Trophoblast cell (in vitro differentiated cells and primary cell): ENCODE measurements around the gene MICU1.

Experiments
- DNase-seq, 2 donors: peaks; one replicate each; pipeline ENCODE4 v3.0.0-alpha.2; 2016
- H2AFZ ChIP-seq: 2 replicates; pipeline ENCODE4 v1.6.1; 2013; ENCODE audit warnings: low read length, moderate library complexity, mild to moderate bottlenecking; ENCODE audit not compliant: insufficient read depth, poor library complexity
- H2AK5ac ChIP-seq: 2 replicates; pipeline ENCODE4 v1.6.1; 2013; ENCODE audit warnings: mild to moderate bottlenecking, low read length
- H2BK120ac ChIP-seq: 2 replicates; pipeline ENCODE4 v1.6.1; 2013; ENCODE audit warnings: low read length, mild to moderate bottlenecking, moderate library complexity; ENCODE audit not compliant: insufficient read depth, poor library complexity
- H2BK12ac ChIP-seq: 2 replicates; pipeline ENCODE4 v1.6.1; 2013; ENCODE audit warnings: mild to moderate bottlenecking, low read length, moderate library complexity
- H2BK5ac ChIP-seq: 2 replicates; pipeline ENCODE4 v1.6.1; 2013; ENCODE audit warnings: low read length, low read depth, moderate library complexity, mild to moderate bottlenecking; ENCODE audit not compliant: poor library complexity
- H3K14ac ChIP-seq: 2 replicates; pipeline ENCODE4 v1.6.1; 2013; ENCODE audit warnings: mild to moderate bottlenecking, low read length
- H3K18ac ChIP-seq: 2 replicates; pipeline ENCODE4 v1.6.1; 2013; ENCODE audit warnings: mild to moderate bottlenecking, low read length
- H3K23ac ChIP-seq: 2 replicates; pipeline ENCODE4 v1.6.1; 2013; ENCODE audit warnings: low read length
- H3K27ac ChIP-seq: 2 replicates; pipeline ENCODE4 v1.5.1; 2013; ENCODE audit warnings: low read depth, mild to moderate bottlenecking, inconsistent platforms, low read length, moderate library complexity
- H3K27me3 ChIP-seq: 2 replicates; pipeline ENCODE4 v1.6.1; 2013; ENCODE audit warnings: inconsistent platforms, mild to moderate bottlenecking, low read length, moderate library complexity; ENCODE audit not compliant: insufficient read depth
- H3K36me3 ChIP-seq, 2 experiments: 1 replicate in 1 of 2; 2 replicates in 1 of 2; pipeline ENCODE4 v1.6.1; 2013; ENCODE audit warnings: low read length in 2 of 2, mild to moderate bottlenecking in 2 of 2, moderate library complexity in 1 of 2; ENCODE audit not compliant: insufficient read depth in 2 of 2, control insufficient read depth in 1 of 2
- H3K4ac ChIP-seq: 2 replicates; pipeline ENCODE4 v1.6.1; 2013; ENCODE audit warnings: low read depth, mild to moderate bottlenecking, low read length, moderate library complexity
- H3K4me1 ChIP-seq, 2 experiments: 1 replicate in 1 of 2; 2 replicates in 1 of 2; pipeline ENCODE4 v1.6.1; 2013; ENCODE audit warnings: low read length in 2 of 2, mild to moderate bottlenecking in 2 of 2, moderate library complexity in 1 of 2; ENCODE audit not compliant: insufficient read depth in 2 of 2, control insufficient read depth in 1 of 2
- H3K4me2 ChIP-seq: 2 replicates; pipeline ENCODE4 v1.6.1; 2013; ENCODE audit warnings: inconsistent platforms, mild to moderate bottlenecking, low read length, moderate library complexity
- H3K4me3 ChIP-seq: 2 replicates; pipeline ENCODE4 v1.5.1; 2013; ENCODE audit warnings: mild to moderate bottlenecking, low read depth, low read length, inconsistent platforms
- H3K79me1 ChIP-seq: one replicate; pipeline ENCODE4 v1.6.1; 2013; ENCODE audit warnings: low read length
- H3K79me2 ChIP-seq: 2 replicates; pipeline ENCODE4 v1.6.1; 2013; ENCODE audit warnings: low read length, mild to moderate bottlenecking; ENCODE audit not compliant: control insufficient read depth, insufficient read depth, poor library complexity
- H3K9ac ChIP-seq: 2 replicates; pipeline ENCODE4 v1.6.1; 2013; ENCODE audit warnings: mild to moderate bottlenecking, low read length
- H3K9me3 ChIP-seq: 2 replicates; pipeline ENCODE4 v1.6.1; 2013; ENCODE audit warnings: low read depth, mild to moderate bottlenecking, control low read depth, inconsistent platforms, low read length; ENCODE audit not compliant: insufficient read depth
- H4K12ac ChIP-seq: 2 replicates; pipeline ENCODE4 v1.6.1; 2013; ENCODE audit warnings: low read depth, mild to moderate bottlenecking, low read length, moderate library complexity
- H4K8ac ChIP-seq: 2 replicates; pipeline ENCODE4 v1.6.1; 2013; ENCODE audit warnings: low read depth, mild to moderate bottlenecking, low read length, moderate library complexity
- H4K91ac ChIP-seq: one replicate; pipeline ENCODE4 v1.6.1; 2013; ENCODE audit warnings: low read depth, mild to moderate bottlenecking, low read length, moderate library complexity
- WGBS: extraction: QIAGEN DNeasy Blood & Tissue Kit; methylation state at CpG from one replicate; pipeline ENCODE4 v1.1.7; 2013; ENCODE audit warnings: missing lambda C conversion rate; ENCODE audit not compliant: insufficient read length, insufficient coverage; ENCODE audit errors: extremely low coverage; 5-methylcytosine and 5-hydroxymethylcytosine counted together

The MICU1 gene

GRCh38 chr10:72340510-72341261, 285.2 kb downstream of the MICU1 start:
- Histone ChIP-seq H3K23ac (no peak overlapping the region), H2AK5ac (no peak overlapping the region), H2BK12ac (no peak overlapping the region), H3K79me2 (no peaks in the 10 kb centered on the region), H3K4me3 (no peak overlapping the region), H3K14ac (no peak overlapping the region), H3K4me1 (no peaks in the 10 kb centered on the region), H3K36me3 (peaks cover 49 to 62% of the 10 kb centered on the region in 2 experiments), H4K91ac (no peak overlapping the region), H3K18ac (no peak overlapping the region), H2AFZ (no peak overlapping the region), H3K27me3 (no peaks in the 10 kb centered on the region), H3K9me3 (no peaks in the 10 kb centered on the region), H4K12ac (no peak overlapping the region), H2BK5ac (no peak overlapping the region), H3K79me1 (no peaks in the 10 kb centered on the region), H3K4ac (no peak overlapping the region), H4K8ac (no peak overlapping the region), H3K4me2 (no peak overlapping the region), H2BK120ac (no peak overlapping the region), H3K27ac (no peak overlapping the region), H3K9ac (no peak overlapping the region)
- WGBS, result no CpG with 5 or more reads among the region's 28 CpGs
- peak; percentile 62 to 83 for DNase-seq

- H3K79me1 ChIP-seq, result no peaks in the 10 kb centered on the region
- no peak overlapping the region for H2AFZ ChIP-seq
- no peak for DNase-seq
- H3K18ac ChIP-seq, result no peak overlapping the region
- no peak overlapping the region for H3K9ac ChIP-seq
- no peaks in the 10 kb centered on the region for H3K27me3 ChIP-seq
- no peaks in the 10 kb centered on the region for H3K79me2 ChIP-seq
- H3K14ac ChIP-seq, result no peak overlapping the region
- WGBS, result no CpG with 5 or more reads among the region's 7 CpGs
- no peak overlapping the region for H4K12ac ChIP-seq
- H3K4me1 ChIP-seq, result no peaks in the 10 kb centered on the region
- H3K36me3 ChIP-seq, result peaks cover 55 to 65% of the 10 kb centered on the region in 2 experiments
- H3K4ac ChIP-seq, result no peak overlapping the region
- H2BK120ac ChIP-seq, result no peak overlapping the region
- H3K4me3 ChIP-seq, result no peak overlapping the region
- H2BK5ac ChIP-seq, result no peak overlapping the region
- no peak overlapping the region for H4K8ac ChIP-seq
- H3K4me2 ChIP-seq, result no peak overlapping the region
- no peak overlapping the region for H2AK5ac ChIP-seq
- H4K91ac ChIP-seq, result no peak overlapping the region
- H3K9me3 ChIP-seq, result no peaks in the 10 kb centered on the region
- H3K23ac ChIP-seq, result no peak overlapping the region
- H2BK12ac ChIP-seq, result no peak overlapping the region
- H3K27ac ChIP-seq, result no peak overlapping the region
These were observed 287.7 kb downstream of the MICU1 start for GRCh38 chr10:72338180-72338579.

- Histone ChIP-seq H3K18ac (no peak overlapping the region), H3K9me3 (no peaks in the 10 kb centered on the region), H2BK120ac (no peak overlapping the region), H2BK5ac (no peak overlapping the region), H3K79me2 (no peaks in the 10 kb centered on the region), H3K27ac (no peak overlapping the region), H3K4me3 (no peak overlapping the region), H3K23ac (no peak overlapping the region), H4K12ac (no peak overlapping the region), H2AFZ (no peak overlapping the region), H4K8ac (no peak overlapping the region), H3K4me2 (no peak overlapping the region), H3K14ac (no peak overlapping the region), H3K9ac (no peak overlapping the region), H2BK12ac (no peak overlapping the region), H3K4ac (no peak overlapping the region), H4K91ac (no peak overlapping the region), H2AK5ac (no peak overlapping the region), H3K79me1 (no peaks in the 10 kb centered on the region), H3K36me3 (peaks cover 52 to 61% of the 10 kb centered on the region in 2 experiments), H3K27me3 (no peaks in the 10 kb centered on the region), H3K4me1 (no peaks in the 10 kb centered on the region)
- no CpG with 5 or more reads among the region's 9 CpGs for WGBS
- no peak for DNase-seq
These were observed 288.2 kb downstream of the MICU1 start for GRCh38 chr10:72337722-72338121.

DNA sequence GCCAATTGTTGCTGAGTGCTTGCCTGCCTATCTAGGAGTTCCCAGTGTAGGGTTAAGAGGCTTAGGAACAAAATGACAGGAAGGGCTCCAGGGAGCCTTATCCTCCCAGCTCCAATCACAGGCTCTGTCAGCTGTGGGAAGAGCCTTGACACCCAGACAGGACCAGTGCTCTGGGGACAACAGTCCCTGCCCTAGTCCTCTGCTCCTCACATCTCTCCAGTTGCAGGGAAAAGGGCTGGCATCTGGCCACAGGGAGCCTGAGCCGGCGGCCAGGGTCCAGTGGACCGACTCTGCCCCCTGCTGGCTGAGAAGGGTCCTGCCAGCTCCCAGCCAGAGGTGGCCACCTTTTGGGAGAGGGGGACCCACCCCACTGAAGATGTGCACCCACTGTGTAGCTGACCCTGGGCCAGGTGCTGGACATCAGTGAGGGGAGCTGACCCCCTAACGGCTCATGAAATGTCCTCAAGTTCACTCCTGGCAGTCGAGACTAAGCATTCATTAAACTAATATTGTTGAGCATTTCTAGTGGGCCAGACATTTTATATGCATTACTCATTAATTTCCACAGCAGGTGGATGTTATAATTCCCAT, 288.7 kb downstream of the MICU1 start:
- H2BK120ac ChIP-seq, result no peak overlapping the region
- H4K8ac ChIP-seq, result no peak overlapping the region
- H2AK5ac ChIP-seq, result no peak overlapping the region
- no peak overlapping the region for H3K4ac ChIP-seq
- H3K23ac ChIP-seq, result no peak overlapping the region
- no peak overlapping the region for H3K14ac ChIP-seq
- H3K27me3 ChIP-seq, result no peaks in the 10 kb centered on the region
- no peak overlapping the region for H4K91ac ChIP-seq
- H3K9me3 ChIP-seq, result no peaks in the 10 kb centered on the region
- no peak overlapping the region for H3K18ac ChIP-seq
- no peak overlapping the region for H3K9ac ChIP-seq
- H3K4me3 ChIP-seq, result no peak overlapping the region
- WGBS, result no CpG with 5 or more reads among the region's 5 CpGs
- H2BK5ac ChIP-seq, result no peak overlapping the region
- H3K36me3 ChIP-seq, result peaks cover 51 to 55% of the 10 kb centered on the region in 2 experiments
- H3K79me1 ChIP-seq, result peaks cover 2% of the 10 kb centered on the region
- H3K4me1 ChIP-seq, result peaks cover 2 to 4% of the 10 kb centered on the region in 2 experiments
- H2BK12ac ChIP-seq, result no peak overlapping the region
- H2AFZ ChIP-seq, result no peak overlapping the region
- no peaks in the 10 kb centered on the region for H3K79me2 ChIP-seq
- H3K4me2 ChIP-seq, result no peak overlapping the region
- H3K27ac ChIP-seq, result no peak overlapping the region
- no peak overlapping the region for H4K12ac ChIP-seq
- DNase-seq, result peak; percentile 49 to 63
